Lower leg skin (tissue), 4 donors: ENCODE data around the gene PLD1. TPM values are rescaled to one million over a fixed set of nuclear protein-coding genes. Genes with fewer than 3 reads are reported as not detected.

ENCODE experiments used
- DNase-seq, 2 donors: peaks; one replicate each; pipeline ENCODE4 v3.0.0-alpha.2; 2019; ENCODE audit warnings: low spot score in 2 of 2
- H3K4me3 ChIP-seq: fragments of 200-600 bp; sonication (generic); 2 replicates; pipeline ENCODE4 v1.5.1; 2017; ENCODE audit warnings: mild to moderate bottlenecking, low read depth; ENCODE audit not compliant: poor library complexity, severe bottlenecking
- POLR2A ChIP-seq, 2 donors: fragments of 450-650 bp; IDR thresholded peaks; one replicate each; pipeline ENCODE4 v1.6.1; 2016 to 2017; ENCODE audit warnings: antibody characterized with exemption in 2 of 2, mild to moderate bottlenecking in 1 of 2, moderate library complexity in 1 of 2
- WGBS, 2 donors: methylation state at CpG; one replicate each; pipeline ENCODE4 v1.1.5; 2018; 5-methylcytosine and 5-hydroxymethylcytosine counted together
- intact Hi-C: fragments of 100-400 bp; cut with DNase I; formaldehyde crosslinking; loops from one replicate; pipeline ENCODE4 v1.15.0; 2023; ENCODE audit warnings: low total_unique reads
- total RNA-seq, 4 donors: library from RNA; depleted of rRNA; stranded (reverse); fragments of >200 nt; gene quantifications; one replicate each; pipeline ENCODE4 v1.1.0, GENCODE V29; 2016
- TF ChIP-seq, protein P1 (sequence below), 3 donors: fragments of 450-650 bp; IDR thresholded peaks; one replicate each; pipeline ENCODE4 v1.5.1; 2016; ENCODE audit warnings: antibody characterized with exemption in 3 of 3, mild to moderate bottlenecking in 3 of 3, moderate library complexity in 2 of 3

The PLD1 gene
- total RNA-seq, 4 donors from 2014 or later, result 26.4 to 55.8 (median 48.7) TPM

DNA sequence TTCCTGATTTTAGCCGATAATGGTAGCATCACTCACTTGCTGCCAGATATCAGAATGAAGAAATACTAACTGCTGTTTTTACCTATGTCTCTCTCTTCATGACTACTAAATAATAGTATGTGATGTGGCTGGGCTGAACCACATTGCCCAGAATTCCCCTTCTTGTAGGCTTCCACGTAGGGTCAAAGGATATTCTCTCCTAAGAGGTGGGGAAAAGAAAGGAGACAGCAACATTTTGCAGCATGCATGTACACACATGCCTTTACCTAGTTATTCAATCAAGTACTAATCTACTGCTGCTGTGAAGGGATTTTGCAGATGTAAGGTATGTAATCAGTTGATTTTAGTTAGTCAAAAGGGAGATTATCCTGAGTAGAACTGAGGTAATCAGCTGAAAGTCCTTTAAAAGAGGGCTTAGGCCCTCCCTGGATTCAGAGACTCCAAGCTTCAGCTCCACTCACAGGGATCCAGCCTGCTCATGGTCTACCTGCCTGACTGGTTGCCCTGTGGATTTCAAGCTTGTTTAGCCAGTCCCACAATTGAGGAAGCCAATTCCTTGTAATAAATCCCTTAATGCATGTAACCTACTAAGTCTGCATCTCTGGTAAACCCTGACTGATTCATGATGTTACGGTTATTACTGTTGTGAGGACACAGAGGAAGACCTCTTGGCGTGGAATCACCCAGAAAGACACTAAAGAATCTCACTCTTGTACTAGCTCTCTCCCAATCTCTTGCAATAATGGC lies 20.4 kb downstream of the PLD1 start:
- WGBS, 2 donors, result 49 to 56% methylated on average over 4 of the region's 4 CpGs
- TF ChIP-seq POLR2A (IDR thresholded peaks at IDR 0.05), result no peak
- TF ChIP-seq, protein P1, sequence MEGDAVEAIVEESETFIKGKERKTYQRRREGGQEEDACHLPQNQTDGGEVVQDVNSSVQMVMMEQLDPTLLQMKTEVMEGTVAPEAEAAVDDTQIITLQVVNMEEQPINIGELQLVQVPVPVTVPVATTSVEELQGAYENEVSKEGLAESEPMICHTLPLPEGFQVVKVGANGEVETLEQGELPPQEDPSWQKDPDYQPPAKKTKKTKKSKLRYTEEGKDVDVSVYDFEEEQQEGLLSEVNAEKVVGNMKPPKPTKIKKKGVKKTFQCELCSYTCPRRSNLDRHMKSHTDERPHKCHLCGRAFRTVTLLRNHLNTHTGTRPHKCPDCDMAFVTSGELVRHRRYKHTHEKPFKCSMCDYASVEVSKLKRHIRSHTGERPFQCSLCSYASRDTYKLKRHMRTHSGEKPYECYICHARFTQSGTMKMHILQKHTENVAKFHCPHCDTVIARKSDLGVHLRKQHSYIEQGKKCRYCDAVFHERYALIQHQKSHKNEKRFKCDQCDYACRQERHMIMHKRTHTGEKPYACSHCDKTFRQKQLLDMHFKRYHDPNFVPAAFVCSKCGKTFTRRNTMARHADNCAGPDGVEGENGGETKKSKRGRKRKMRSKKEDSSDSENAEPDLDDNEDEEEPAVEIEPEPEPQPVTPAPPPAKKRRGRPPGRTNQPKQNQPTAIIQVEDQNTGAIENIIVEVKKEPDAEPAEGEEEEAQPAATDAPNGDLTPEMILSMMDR (IDR thresholded peaks at IDR 0.05), result no peak
- intact Hi-C loops, result no loop called here
- H3K4me3 ChIP-seq, result no peak overlapping the region
- DNase-seq, result no peak

DNA sequence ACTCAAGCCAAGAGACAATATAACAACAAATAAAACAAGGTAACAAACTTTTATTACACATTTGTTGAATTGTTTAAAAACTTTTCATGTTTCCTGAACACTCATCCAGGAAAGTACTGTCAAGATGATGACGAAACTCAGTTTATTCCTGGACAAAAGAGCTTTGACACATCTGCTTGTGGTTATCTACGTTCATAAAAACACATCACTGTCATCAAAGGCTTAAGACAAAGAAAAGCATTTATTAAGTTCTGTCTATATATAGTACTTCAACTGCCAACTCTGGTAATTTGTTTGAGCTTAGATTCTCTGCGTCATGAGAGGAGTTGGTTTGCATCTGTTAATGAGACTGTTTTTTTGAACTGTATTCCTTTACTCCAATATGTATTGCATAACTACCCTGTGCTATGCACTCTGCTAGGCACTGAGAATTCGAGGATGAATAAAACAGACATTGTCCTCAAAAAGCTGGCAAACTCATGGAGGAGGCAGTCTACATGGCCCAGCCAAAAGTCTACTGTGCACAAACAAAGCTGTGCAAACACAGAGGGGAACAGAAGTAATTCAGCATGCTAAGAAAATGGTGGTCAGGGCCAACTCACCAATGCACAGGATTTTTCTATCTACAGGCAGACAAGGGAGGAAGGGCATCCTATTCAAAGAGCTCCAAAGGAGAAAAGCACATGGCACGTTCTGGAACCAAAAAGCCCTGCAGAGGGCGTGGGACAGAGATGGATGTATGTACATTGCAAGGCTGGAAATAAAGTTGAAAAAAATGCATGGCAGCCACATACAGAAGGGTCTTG lies 21.5 kb downstream of the PLD1 start:
- WGBS, 2 donors, result 54 to 55% methylated on average over 6 of the region's 6 CpGs
- intact Hi-C loops, result no loop called here

DNA sequence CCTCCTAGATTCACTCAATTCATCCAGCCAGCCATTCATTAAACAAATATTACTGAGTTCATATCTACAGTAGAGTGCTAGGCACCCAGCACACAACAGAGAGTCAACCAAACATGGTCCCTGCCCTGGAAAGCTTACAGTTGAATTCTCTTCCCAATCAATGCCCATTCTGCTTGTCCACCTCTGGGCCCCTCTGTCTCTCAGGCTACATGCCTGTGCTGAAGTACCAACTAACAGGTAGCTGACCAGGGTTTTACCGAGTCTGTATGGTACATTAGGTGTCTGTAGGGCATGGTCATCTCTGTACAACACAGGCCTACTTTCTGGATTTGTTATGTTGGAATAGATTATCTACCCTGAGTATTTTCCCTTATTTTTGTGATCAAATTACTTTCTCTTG lies 23.3 kb downstream of the PLD1 start:
- TF ChIP-seq POLR2A (IDR thresholded peaks at IDR 0.05), result no peak
- TF ChIP-seq, protein P1 (IDR thresholded peaks at IDR 0.05), result no peak
- H3K4me3 ChIP-seq, result no peak overlapping the region
- intact Hi-C loops, result no loop called here
- WGBS, 2 donors, result 90 to 100% methylated on average over 1 of the region's 1 CpG
- no peak for DNase-seq

More for the DNA sequence above, 21.5 kb downstream of the PLD1 start:
- DNase-seq, result no peak
- TF ChIP-seq, protein P1 (IDR thresholded peaks at IDR 0.05), result no peak
- TF ChIP-seq POLR2A (IDR thresholded peaks at IDR 0.05), result no peak
- H3K4me3 ChIP-seq, result no peak overlapping the region

DNA sequence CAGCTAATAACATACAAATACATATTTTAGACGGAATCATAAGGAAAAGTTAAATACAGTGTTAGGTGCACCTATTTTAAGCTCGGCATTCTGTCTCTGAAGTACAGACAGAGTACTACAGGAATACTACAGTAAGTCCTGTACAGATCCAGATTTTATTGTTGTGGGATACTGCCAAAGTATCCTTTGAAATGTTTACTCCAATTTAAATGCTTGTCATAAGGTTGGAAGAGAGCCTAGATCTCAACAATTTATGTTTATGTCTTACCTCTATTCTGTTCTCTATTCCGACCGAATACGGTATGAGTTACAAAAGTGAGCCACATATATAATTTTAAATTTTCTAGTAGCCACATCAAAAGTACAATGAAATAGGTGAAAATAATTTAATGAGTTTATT lies 25.3 kb downstream of the PLD1 start:
- 77 to 80% methylated on average over 5 of the region's 5 CpGs for WGBS, 2 donors
- no peak for DNase-seq
- intact Hi-C loops, result no loop called here
- no peak for TF ChIP-seq POLR2A (IDR thresholded peaks at IDR 0.05)
- TF ChIP-seq, protein P1 (IDR thresholded peaks at IDR 0.05), result no peak
- no peak overlapping the region for H3K4me3 ChIP-seq

DNA sequence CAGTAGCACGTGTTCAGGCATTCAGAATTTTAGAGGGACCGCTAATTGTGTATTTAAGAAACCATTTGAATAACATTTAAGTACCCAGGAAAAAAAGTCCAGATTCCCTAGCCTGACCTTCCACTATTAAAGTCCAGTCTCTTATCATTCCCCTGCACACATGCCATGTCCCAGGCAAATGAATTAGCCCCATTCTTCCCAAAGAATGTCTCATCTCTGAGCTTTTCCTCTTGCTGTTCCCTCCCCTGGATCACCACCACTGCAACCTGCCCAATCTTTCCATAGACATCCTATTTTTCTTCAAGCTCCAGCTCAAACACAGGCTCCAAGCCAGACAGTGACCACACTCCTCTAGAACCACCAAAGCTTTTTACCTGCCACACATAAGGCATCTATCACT lies 25.9 kb downstream of the PLD1 start:
- H3K4me3 ChIP-seq, result no peak overlapping the region
- no peak for DNase-seq
- intact Hi-C loops, result no loop called here
- TF ChIP-seq POLR2A (IDR thresholded peaks at IDR 0.05), result no peak
- TF ChIP-seq, protein P1 (IDR thresholded peaks at IDR 0.05), result no peak
- 79 to 90% methylated on average over 2 of the region's 2 CpGs for WGBS, 2 donors
